DMS 273 (cell line): ENCODE data around the gene SLA2.
A peak's percentile ranks its signal among the peaks of the same experiment; 100 is the strongest.
"Not testable (repeated sequence)": the region's sequence is repeated elsewhere in the genome, so short reads cannot be mapped to it uniquely, and the experiment has no call there.

Source experiments
- DNase-seq: peaks from one replicate; lab custom pipeline; 2025; ENCODE audit not compliant: unreplicated experiment; lab: John Stamatoyannopoulos, UW

SLA2 gene

DNA sequence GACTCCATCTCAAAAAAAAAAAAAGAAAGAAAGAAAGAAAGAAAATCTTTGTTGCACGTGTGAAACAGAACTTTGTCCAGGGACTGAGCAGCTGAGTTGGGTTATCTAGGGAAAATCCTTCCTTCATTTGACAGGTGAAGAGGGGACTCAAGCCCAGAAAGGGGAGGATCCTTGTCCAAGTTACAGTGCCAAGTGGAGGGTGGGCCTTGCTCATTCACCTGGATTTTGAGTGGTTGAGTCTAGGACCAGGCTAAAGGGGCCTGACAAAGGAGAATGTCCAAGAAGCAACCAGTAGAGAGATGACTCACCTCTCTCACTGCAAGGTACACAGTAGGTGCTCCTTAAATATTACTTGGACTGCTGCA is 69.9 kb downstream of the SLA2 start:
- DNase-seq: no peak

DNA sequence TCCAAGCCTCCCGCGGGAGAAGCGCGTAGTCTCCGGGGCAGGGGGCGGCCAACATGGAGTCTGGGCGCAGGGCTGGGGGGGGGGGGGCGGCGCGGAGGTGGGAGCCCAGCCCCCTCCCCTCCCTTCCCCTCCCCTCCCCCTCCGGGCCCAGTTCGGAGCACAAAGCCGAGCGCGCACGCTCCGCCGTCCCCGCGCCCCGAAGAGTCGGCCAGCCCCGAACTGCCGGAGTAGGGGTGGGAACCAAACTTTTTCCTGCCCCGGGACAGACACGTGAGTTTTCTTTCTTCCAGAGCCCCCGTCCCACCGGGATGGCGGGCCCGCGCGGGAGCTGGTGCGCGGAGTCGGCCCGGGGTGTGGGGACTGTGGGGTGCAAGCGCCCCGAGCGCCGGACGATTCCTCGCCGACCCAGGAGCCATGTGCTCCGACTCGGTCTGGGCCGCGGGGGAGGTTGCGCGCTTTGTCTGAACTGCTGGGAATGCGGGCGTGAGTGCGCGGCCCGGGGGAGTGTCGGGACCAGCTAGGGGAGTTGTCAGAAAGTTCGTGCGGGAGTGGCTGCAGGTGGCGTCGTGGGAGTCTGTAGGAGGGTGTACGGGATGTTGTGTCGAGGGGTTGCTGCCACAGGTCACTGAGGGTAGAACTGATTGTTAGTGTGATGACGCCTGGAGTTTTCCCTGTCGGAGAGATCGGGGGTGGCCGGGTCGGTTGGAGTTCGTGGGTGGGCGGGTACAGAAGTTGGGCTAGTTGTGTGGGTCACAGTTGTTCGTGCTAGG is 71.4 kb downstream of the SLA2 start:
- peak; percentile 81 for DNase-seq

DNA sequence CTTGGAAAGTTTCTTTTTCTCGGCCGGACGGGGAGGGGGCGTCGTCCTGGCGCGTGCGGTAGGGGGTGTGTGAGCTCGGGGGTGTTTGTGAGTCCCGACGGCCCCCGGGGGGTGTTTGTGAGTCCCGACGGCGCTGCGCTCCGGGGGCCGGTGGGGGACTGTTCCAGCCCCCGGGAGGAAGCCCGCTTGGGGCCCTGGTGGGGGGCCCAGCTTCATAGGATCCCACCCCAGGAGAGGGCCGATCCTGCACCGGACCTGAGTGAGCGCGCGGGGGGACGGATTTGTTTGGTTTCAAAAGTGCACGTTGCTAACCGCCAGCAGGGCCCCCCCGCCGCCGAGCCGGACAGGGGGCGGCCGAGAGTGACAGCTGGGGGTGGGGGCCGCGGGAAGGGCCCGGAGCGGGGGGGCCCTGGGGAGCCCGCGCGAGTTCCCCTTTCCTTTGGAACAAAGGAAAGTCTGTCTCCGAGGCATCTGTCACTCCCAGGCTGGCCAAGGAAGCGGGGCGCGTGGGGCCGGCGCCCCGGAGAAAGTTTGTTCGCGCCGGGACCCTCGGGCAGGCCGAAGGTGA is 72.1 kb downstream of the SLA2 start:
- peak; percentile 78 for DNase-seq

DNA sequence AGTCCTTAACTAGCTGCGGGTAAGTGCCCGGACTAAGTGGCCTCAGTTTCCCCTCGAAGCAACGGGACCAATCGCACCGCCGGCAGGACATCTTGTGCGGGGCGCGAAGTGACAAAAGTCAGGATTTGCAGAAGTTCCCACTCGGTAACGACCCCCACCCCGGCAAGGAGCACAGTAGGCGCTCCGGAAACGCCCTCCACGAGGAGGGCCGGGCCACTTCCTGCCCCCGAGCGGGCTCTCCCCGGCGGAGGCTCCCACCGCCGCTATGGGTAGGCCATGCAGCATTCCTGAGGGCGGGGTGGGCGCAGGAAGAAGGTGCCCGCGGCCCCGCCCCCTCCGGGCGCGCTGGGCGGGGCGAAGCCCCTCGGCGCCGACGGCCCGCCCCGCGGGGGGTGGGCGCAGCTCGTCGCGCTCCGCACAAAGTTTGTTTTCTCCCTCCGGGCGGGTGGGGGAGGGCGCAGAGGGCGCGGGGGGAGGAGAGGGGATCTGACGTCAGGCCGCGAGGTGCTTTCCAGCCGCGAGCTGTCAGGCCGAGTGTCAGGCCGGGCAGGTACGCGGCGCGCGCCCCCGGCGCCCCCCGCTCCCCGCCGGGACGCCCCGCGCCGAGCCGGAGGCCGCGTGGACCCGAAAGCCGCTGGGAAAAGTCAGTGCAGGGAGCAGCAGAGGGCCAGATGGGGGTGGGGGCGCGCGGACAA is 72.7 kb downstream of the SLA2 start, which contains the start of gene TGIF2:
TSS of gene TGIF2 (plus strand) at position 495 of the 695 bp plus-strand sequence. CDS start 5,178 bp downstream, outside the sequence.
- DNase-seq: peak; percentile 93

DNA sequence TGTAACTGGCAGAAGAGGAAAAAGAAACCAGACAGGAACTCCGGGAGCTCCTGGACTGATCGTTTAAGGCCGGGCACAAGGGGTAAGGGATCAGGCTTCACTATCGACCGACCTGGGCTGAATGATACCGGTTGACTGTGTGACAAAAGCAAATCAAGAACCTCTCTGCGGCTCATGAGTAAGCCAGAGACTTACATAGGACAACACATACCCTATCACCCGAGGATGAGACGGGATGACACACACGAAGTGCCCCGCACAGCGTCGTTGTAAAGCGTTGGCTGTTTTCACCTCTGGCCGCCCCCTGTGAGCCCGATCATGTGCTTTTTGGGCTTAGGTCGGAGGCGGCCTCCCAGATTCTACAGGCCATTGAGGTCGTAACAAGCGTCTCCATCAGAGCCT is 73.3 kb downstream of the SLA2 start:
- DNase-seq: no peak

DNA sequence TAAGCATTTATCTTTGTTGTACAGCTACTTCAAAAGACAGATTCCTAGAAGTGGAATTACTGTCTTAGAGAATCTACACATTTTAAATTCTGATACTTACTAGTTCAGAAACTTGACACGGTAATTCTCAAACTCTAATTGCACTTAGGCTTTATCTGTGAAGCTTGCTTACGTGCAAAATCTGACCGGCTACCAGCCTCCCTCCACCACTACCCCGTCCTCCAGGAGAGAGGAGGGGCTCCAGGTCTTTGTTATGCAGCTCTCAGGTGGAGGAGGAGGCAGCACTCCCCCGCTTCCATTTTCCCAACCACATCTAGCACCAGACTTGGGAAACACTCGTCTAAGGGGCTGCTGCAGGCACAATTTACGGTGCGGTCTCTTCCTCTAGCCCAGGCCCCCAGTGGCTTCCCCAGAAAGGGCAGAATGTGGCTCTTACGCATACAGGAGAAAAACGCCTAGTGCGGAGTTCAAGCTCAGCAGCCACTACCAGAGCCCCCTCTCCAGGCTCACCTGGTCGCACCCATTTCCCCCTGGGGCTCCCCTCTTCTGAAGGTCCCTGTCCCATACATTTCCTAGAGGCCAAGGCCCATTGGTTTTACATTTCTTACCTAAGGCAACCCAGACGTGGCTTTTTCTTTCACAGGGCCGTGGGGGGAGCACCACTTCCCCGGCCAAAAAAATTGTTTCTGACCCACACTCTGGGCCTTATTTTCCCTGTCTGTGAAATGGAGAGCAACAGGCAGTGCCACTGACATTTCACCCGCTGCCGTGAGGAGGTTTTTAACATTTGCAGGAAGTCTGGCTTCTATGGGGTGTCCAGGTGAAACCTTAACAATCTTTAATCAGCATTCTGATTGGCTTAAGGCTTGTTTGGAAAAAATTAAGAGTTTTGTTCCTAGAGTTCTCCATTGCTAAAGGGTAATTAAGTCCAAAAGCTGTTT is 74.2 kb downstream of the SLA2 start:
- no peak for DNase-seq

DNA sequence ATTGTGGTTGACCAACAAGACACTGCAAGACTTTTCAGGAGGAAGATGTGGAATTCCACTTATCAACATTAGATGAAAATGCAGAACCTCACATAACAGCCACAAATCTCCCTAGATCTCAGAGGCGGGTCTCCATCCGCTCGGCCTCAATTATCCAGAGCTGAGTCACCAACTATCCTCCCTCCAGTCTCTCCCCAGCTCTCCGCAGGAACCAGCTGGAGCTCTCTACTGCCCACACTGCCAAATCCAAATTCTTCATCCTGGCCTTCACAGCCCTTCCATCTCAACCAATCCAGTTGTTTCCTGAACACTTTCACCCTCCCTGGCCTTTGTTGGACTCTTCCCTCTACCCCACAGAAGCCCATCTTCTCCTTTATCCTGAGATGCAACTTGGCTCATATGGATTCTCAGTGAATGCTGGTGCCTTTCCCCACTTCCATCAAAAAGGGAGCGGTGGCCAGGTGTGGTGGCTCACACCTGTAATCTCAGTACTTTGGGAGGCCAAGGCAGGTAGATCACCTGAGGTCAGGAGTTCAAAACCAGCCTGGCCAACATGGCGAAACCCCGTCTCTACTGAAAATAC is 76.1 kb downstream of the SLA2 start:
- peak; percentile 37 for DNase-seq

DNA sequence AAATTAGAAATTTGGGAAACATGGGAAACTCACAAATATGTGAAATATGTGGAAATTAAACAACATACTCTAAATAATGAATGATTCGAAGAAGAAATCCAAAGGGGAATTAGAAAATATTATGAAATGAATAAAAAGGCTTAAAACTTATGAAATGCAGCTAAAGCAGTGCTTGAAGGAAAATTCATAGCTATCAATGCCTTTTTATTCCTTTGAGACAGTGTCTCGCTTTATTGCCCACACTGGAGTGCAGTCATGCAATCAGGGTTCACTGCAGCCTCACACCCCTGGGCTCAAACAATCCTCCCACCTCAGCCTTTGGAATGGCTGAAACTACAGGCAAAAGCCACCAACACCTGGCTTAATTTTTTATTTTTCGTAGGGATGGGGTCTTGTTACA is 80.5 kb downstream of the SLA2 start:
- DNase-seq: no peak

DNA sequence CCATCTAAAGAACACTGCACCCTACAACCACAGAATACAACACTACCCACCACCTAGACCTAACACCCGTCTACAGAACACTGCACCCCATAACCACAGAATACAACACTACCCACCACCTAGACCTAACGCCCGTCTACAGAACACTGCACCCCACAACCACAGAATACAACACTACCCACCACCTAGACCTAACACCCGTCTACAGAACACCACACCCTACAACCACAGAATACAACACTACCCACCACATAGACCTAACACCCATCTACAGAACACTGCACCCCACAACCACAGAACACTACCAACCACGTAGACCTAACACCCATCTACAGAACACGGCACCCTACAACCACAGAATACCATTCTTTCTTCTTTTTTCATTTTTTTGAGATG is 81.3 kb downstream of the SLA2 start:
- DNase-seq: not testable (repeated sequence)

DNA sequence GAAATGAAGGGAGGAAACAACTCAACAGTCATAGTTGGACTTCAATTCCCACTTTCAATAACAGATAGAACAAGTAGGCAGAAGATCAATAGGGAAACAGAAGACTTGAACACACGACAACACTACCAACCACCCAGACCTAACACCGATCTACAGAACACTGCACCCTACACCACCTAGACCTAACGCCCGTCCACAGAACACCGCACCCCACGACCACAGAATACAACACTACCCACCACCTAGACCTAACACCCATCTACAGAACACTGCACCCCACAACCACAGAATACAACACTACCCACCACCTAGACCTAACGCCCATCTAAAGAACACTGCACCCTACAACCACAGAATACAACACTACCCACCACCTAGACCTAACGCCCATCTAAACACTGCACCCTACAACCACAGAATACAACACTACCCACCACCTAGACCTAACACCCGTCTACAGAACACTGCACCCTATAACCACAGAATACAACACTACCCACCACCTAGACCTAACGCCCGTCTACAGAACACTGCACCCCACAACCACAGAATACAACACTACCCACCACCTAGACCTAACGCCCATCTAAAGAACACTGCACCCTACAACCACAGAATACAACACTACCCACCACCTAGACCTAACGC is 81.8 kb downstream of the SLA2 start:
- not testable (repeated sequence) for DNase-seq

DNA sequence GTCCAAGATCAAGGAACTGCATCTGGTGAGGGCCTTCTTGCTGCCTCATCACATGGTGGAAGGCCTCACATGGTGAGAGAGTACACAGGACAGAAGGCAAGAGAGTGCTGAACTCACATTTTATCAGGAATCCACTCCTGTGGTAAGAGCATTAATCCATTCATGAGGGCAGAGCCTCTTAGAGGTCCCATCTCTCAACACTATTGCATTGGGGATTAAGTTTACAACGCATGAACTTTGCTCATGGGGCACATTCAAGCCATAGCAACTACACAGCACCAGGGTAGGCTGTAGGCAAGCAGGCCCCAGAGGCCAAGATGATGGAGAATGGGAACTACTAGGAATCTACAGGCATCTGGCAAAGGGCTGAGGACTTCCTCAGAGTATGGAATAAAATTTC is 82.6 kb downstream of the SLA2 start:
- DNase-seq: no peak

DNA sequence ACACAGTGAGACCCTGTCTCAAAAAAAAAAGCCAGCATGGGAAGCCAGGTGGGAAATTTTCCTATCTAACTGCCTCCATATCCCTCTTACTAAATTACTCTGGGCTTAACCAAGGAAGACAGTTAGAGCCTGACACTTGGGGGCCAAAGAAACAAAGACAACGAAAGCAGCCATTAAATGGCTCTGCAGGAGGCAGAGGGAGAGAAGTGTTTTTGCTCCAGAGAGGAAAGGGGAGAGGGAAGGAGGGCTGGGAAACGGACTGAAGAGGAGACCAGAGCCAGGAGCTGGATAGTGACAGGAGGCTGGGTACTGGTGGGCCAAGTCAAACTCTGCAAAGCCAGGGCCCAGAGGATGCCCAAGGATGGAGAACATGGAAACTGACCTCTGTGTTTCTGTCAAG is 83.3 kb downstream of the SLA2 start:
- no peak for DNase-seq
